Renal cortex interstitium (tissue), 11 donors: Measurements from ENCODE around the gene PFKM. TPM values are rescaled to one million over a fixed set of nuclear protein-coding genes. Genes with fewer than 3 reads are reported as not detected.
"Not testable (repeated sequence)": the region's sequence is repeated elsewhere in the genome, so short reads cannot be mapped to it uniquely, and the experiment has no call there.

ENCODE experiments used
- DNase-seq, 11 donors: peaks; one replicate each; pipeline ENCODE4 v3.0.0-alpha.2; 2013; ENCODE audit warnings: low read depth in 9 of 11, low spot score in 4 of 11; ENCODE audit errors: extremely low read depth in 1 of 11
- polyA plus RNA-seq, 3 donors: library from polyadenylated mRNA; unstranded; fragments of 120-200 nt; gene quantifications; one replicate each; pipeline ENCODE4 v1.2.1, GENCODE V29; 2013; ENCODE audit not compliant: insufficient read length in 3 of 3

Gene PFKM
- polyA plus RNA-seq, 3 donors, result 102 to 125 (median 111) TPM

DNA sequence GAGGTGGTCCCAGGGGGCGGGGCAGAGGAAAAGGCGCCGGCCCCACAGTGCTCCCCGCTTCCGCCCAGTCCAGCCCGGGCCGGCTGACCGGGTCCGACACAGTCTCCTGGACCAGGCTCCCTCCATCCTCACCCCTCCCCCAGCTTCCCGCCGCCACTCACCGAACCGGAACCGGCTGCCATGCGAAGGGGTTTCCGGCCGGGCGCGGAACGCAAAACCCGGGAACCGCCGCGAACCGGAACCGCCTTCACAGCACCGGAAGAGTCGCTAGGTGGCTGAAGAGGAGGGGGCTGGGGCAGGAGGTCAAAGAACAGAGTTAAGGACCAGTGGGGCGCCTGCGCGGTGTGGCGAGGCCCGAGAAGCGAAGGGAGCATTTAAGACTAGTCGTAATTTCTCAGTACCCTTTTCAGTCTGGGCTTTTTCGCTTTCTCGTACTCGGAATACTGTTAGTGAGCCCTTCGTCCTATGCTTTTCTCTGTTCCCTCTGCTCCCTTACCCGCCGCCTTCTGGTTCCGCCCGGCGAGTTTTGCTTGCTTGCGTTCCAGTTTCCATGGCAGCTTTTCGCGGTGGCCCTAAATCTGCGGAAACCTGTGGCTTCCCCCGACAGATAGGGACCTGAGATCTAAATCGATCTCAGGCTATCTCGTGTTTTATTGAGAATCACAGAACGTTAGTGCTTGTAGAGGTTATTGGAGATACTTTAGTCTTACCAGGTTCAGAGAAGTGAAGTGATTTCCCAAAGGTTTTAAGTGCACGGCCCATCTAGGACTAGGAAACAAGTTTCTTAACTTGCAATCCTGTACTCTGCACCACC lies 13.1 kb upstream of the PFKM start, which contains the start of gene SENP1:
SENP1 (minus strand) TSS at position 213 of the 814 bp plus-strand sequence. CDS start 4,607 bp downstream, outside the sequence.
- DNase-seq, result peak; percentile 77 to 88 (median 85)

DNA sequence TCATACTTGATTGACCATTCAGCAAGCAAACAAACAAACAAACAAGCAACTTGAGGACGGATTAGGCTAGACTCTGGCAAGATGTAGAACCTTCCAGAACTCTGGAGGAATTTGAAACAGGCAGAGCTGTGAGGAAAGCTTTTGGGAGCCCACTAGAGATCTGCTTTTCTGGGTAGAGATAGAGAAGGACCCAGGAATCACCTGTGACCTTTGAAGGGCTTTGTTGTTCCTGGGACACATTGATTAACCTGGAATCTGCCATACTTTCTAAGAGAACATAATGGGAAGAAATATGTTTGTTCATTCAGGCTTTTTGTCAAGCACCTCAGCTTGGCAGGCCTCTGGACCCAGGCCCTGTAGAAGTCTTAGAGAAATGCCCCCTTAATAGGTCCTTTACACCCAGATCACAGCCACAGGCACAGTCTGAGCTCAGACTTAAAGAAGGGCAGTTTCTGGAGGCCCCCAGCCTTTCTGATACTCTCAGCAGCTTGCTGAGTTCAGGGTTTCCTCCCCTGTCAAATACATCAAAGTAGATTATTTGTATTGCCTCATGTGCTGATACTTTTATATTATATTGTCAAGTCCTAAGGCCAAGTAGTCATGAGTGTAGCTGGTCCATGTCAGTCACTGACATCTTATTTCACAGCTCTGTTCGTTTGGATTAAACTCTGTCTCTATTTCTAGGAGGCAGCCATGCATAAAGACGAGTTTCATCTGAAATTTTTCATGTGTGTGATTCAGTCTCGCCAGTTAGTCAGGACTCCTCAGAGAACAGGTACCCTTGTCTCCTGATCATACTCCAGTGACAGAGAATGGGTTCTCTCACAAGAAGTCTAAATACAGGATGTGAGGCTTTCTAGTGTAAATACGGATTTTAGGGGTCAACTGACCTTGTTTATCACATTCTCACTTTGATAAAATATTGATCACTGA lies 12.2 kb upstream of the PFKM start:
- DNase-seq, result no peak

DNA sequence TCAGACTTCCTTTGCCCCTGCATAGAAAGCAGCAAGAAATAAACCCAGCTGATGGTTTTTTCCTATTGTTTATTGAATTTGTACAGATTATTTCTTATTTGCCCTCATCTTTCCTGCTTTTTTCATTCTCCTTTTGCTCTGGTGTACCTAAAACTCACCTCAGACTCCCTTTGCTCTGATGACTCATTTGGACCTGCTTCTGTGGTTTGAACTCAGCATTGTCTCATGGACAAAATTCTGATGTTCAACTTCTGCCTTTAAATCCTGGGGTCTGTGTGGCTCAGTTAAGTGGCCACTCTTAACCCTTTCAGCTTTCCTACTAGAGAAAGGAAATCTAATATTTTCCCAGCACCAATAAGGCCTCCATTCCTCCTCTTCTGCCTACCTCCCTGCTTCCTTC lies 9.7 kb upstream of the PFKM start:
- no peak for DNase-seq

DNA sequence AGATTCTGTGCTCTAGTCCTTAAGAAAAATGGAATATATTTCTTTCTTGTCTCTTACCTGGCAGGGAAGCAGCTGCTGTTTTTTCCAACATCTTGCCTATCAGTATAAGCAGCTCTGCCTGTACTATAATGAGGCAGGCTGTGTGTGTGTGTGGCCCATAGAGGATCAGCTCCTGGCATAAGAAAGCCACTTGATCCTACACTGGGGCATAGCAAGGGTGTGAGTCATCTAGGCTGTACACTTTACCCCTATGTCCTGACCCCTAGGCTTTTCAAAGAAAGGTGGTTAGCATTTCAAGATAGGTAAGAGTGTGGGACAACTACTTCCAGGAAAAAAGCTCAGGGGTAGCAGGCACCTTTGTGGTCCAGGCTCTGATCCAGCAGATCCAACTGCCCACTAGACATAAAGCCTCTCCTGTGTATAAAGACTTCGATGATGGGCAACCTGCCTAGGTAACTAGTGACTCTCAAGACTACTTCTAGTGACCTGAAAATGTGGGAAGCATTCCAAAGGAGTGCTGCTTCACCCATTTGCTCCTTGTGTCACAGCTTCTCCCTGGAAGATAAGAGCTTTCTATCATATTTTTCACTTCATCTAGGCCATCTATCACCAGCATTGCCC lies 8.4 kb upstream of the PFKM start:
- DNase-seq, result no peak

DNA sequence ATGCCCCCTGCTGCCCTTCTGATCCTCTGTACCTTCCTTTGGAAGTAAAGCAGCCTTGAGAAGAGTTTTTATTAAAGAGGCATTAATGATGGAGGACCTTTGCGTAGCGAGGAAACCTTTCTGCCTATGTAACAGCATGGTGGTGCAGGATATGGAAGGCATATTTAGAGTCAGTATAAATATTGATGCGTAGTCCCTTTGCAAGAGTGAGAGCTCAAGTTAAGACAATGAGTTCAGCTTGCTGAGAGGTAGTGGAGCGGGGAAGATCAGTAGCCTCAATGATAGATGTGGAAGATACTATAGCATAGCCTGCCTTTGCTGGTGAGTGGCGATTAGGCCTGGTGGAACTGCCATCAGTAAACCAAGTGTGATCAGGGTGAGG lies 7.9 kb upstream of the PFKM start:
- DNase-seq, result not testable (repeated sequence)

DNA sequence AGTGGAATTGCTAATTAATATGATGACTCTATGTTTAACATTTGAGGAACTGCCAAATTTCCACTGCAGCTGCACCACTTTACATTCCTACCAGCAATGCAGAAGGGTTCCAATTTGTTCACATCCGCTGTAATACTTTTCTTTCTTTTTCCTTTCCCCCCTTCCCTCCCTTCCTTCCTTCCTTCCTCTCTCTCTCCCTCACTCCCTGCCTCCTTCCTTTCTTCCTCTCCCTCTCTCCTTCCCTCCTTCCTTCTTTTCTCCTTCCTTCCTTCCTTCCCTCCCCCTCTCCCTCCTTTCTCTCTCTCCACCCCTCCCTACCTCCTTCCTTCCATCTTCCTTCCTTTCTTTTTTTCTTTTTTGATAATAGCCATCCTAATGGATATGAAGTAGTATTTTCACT lies 3.2 kb upstream of the PFKM start:
- DNase-seq, result no peak

DNA sequence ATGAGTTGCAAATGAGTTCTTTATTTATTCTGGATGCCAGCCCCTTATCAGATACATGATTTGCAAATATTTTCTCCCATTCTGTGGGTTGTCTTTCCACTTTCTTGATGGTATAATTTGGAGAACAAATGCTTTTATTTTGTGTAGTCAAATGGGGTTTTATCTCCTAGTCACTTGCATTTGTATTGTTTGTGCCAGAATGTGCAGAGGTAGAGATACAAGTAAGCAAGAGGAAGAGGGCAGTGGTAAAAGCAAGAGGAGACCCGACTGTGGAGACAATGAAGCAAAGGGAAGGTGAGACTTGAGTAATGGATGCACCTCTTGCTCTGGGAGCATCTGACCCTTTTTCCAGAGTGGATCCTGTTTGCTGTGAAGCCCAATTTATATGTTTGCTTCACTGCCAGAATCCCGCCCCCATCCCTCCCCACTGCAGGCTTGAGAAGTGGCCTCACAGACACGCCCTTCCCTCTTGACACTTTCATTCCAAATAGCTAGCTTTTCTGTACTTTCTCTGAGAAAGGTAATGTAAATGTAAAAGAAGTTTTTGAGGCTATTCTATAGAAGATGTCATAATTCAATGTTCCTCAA lies 786 bp upstream of the PFKM start:
- DNase-seq, result no peak

DNA sequence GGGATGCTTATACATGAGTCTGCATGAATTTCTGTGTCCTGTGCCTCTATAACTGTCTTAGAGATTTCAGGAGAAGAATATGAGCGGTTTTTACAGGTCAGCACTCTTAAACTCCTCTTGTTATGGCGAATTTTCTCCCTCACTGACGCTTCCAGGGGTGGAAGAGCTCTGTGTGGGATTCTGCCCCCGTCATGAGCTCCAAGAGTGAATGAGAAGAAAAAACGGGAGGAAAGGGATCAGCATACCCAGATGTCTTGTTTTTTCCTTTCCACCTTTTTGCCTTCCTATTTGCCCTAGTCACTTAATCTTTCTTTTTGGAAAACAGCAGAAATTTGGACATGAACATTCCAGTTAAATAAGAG lies 651 bp downstream of the PFKM start:
- peak in 1 of 11 donors; percentile 6 for DNase-seq

DNA sequence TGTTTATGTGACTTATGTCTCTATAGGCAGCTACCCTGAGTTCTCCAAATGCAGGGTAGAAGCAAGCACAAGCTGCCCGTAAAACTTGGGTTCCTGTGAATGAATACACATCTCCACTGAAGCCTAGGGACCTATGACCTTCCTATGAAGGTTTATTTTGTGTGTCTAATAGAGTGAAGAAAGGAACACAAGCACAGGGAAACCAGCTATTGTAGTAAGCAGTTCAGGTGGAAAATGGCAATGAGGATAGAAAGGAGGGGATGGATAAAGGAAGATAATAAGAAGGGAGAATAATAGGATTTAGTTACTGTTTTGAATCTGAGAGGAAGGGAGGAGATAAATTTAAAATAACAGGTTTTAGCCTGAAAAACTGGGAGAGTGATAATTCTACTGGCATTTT lies 2.4 kb downstream of the PFKM start:
- no peak for DNase-seq

DNA sequence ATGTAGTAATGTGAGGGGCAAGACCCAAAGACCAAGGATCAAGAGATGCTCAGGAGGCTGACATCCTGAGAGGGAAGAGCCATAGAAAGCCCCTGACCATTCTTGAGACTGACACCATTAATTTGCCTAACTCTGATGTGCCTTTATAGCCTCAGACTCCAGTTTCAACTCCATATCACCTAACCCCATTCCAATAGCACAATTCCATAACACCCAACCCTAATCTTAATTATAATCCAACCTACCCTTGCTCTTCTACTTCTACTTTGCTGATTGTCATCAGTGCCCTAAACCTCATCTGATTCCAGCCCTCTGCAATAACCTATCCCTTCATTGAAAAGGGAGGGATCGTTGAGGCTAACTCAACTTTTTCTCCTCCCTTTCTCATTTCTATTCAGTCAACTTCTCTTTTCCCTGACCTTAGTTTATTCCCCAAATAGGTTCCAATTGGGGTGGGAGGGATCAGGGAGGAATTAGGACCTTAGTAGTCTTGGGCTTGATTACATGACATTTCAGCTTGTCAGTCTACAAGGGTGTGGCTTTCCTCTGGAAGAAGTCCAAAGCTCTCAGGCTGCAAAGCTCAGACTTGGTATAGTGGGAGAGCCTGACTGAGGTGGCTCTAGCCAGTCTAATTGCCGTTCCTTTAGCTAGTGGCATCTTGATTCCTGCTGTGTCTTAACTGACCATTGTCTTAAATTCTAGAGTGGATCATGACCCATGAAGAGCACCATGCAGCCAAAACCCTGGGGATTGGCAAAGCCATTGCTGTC lies 3.1 kb downstream of the PFKM start:
- no peak for DNase-seq

DNA sequence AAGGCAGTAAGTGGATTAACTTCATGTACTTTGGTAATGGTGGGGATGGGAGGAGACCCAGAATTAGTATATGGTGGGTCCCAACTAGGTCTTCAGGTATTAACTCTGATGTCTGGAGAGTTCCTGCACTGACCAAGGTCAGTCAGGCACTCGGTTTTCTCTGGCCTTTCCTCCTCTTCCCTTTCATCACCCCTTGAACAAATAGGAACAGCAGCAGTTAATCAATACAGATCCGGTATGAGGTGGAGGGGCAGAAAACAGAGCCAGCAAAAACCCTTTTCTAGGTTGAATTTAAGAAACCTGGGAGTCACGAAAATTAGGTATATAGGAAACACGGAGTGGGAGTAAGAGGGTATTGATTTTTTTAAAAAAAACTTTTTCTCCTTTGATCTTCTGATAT lies 4.0 kb downstream of the PFKM start:
- DNase-seq, result no peak

DNA sequence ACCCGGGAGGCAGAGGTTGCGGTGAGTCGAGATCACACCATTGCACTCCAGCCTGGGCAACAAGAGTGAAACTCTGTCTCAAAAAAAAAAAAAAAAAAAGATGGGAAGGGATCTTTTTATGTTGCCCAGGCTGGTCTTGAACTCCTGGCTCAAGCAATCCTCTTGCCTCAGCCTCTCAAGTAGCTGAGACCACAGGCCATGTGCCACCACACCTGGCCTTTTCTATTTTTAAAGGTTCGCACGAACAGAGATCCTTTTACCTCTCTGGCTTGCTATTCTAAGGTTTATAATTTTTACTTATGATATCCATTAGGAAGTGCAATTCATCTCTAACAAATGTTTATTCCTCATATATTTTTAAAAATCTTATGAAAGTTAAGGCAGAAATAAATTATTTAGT lies 6.4 kb downstream of the PFKM start:
- DNase-seq, result not testable (repeated sequence)

DNA sequence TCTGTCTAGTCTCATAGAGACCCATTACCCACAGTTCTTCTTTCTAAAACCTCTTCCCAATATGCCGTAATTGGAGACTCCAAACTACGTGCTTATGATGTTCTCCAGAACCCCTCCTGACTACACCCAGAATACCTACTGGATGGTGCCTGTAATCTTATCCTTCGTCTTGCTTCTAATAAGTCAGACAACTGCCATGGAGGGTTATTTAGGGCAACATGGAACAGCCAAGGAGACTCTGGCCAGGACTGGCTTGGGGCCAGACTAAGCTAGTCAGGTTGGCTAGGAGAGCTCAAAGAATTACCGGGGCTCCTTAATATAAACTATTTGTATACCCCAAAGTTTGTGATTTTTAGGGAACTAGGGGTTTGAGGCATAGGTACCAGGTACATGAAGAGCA lies 6.8 kb downstream of the PFKM start:
- no peak for DNase-seq

DNA sequence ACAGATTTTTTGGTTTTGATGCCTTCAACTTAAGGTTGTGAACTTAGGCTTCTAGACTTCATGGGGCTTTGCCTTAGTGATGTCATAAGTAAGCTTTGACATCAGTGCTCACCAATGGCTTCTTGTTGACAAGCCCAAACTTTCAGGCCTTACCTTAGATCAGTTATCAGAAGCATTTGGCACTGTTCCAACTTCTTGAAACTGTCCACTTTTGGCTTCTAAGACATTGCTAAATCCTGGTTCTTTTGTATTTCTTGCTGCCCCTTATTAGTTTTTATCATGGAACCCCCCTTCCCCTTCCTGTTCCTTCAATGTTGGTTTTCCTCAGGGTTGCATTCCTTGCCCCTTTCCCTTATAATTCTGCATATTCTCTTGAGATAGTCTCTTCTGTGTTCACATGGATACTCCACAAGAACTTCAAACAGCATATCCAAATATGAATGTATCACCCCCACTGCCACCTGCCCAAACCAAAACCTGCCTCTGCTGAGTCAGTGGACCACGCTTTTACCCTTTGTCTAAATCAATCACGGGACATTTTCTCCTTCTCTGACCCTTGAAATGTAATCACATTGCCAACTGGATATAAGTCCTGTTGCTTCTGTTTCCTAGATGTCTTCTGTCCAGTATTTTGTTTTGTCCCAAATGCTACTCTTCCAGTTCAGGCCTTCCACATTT lies 7.9 kb downstream of the PFKM start:
- DNase-seq, result no peak

DNA sequence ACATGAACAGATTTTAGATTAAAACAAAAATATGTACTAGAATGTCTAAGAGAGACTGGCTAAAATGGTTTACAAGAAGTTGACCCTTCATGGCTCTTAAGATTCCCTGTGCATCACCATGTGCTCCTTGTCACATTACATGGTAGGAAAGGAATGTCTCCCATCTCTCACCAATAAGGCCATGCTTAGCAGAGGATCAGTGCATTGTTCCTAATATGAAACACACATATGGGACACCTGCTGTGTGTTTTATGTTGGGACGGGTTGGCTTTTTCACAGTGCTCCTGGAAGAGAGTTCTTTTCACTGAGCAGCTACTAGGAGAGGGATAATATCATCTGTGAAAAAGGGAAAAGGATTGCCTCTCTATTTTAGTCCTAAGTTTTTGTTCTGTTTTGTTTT lies 9.6 kb downstream of the PFKM start:
- no peak for DNase-seq

DNA sequence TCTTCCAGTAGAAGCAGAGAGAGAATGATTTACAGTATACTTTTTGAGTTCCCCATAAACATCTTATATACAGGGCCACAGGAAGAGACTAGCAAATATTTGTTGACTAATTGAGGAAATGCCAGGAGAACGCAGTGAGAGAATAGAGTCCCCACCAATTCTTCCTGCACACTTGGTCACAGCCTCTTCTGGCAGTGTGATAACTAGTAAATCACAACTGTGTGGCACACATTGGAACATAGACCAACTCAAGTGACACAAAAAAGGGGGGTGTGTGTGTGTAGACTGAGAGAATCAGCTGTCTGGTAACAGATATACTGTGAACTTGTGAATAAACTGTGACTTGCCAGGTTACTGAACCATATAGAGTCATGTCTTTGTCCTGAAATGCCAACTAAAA lies 10.2 kb downstream of the PFKM start:
- no peak for DNase-seq

DNA sequence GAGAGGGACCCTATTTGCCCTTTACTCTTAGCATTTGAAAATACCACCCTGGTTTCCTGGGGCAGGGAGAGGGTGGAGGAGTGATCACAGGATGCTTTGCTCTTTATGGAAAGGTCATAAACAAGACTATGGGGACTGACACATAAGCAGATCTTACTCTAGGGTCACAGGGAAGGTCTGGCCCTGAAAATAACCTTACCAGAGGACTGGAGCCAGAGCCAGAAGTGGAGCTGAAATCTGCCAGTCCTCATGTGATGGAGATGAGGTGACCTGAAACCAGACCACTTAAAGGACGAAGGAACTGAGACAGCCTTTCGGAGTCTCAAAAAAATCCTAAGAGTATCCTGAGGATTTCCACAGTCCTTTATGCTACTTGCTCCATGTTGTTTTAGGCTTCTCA lies 12.4 kb downstream of the PFKM start:
- no peak for DNase-seq

DNA sequence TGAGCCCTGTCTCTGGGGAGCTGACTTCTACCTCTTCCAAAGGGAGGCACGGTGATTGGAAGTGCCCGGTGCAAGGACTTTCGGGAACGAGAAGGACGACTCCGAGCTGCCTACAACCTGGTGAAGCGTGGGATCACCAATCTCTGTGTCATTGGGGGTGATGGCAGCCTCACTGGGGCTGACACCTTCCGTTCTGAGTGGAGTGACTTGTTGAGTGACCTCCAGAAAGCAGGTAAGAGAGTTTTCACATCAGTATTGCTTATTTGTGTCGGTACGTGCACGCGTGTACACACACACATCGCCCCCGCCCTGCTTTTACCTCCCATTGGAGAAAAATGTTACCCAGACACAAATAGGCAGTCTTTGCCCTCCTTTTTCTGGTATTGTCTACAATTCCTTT lies 13.7 kb downstream of the PFKM start:
- DNase-seq, result no peak
